Measurements from ENCODE around the gene SUFU. TPM values are rescaled to one million over a fixed set of nuclear protein-coding genes. Genes with fewer than 3 reads are reported as not detected.
"Not testable (repeated sequence)": the region's sequence is repeated elsewhere in the genome, so short reads cannot be mapped to it uniquely, and the experiment has no call there.

SUFU gene
- total RNA-seq, 1 donor from 2014 or later = 2.9 TPM

DNA sequence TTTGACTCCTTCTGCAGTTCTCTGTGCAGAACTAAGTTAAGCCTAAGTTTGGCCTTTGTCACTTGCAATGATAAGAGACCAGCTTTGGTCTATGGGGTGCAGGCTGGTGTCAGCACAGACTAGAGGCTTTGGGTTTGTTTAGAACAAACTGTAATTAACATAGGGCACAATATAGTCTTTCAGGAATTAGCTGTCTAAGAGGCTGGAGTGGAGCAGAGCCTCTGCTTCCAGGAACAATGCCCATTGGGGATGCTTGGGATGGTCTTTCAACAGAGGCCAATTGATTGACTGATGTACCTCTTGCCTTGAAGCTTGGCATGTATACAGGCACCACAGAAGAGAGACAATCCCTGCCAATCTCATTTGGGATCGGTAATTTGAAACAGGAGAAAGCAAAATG is 4.7 kb downstream of the SUFU start:
- no peak for FAIRE-seq
- no peak for DNase-seq (ENCODE audit: low spot score in 2 of 2)

DNA sequence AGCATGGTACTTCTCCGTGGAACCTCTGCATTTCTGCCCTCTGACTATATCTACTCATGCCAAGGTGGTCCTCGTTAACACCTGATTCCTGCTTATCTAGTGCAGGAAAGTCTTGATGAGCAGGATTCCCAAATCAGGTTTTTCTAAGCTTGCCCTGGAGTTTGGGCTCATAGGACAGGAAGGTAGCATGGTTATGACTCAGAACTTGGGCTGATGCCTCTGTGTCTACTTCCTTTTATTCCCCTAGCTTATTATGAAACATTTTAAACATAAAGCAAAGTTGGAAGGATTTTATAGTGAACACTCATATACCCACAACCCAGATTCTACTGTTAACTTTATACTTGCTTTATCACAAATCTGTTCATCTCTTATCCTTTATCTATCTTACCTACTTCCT is 5.6 kb downstream of the SUFU start:
- FAIRE-seq (no peak), DNase-seq (ENCODE audit: low spot score in 2 of 2) (no peak)

DNA sequence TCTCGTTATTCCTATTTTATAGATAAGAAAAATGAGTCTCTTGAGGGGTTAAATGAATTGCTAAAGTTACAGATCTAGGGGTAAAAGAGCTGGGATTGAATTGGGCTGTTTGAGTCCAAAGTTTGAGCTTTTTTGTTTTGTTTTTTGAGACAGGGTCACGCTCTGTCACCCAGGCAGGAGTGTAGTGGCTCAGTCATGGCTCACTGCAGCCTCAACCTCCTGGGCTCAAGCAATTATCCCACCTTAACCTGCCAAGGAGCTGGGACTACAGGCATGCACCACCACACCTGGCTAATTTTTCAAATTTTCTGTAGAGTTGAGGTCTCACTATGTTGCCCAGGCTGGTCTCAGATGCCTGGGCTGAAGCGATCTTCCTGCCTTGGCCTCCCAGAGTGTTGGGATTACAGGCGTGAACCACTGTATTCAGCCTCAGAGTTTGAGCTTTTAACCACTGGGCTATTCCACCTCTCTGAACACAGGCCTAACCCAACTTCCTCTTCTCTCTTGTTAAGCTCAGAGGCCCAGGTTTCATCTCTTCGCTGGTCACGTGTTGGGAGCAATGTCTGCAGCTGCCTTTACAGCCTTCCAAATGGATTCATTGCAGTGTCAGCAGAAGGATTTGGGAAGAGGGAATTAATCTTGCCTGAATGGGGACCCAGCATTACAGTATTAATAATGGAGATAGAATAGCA is 8.0 kb downstream of the SUFU start:
- no peak for DNase-seq (ENCODE audit: low spot score in 2 of 2)
- FAIRE-seq = no peak

DNA sequence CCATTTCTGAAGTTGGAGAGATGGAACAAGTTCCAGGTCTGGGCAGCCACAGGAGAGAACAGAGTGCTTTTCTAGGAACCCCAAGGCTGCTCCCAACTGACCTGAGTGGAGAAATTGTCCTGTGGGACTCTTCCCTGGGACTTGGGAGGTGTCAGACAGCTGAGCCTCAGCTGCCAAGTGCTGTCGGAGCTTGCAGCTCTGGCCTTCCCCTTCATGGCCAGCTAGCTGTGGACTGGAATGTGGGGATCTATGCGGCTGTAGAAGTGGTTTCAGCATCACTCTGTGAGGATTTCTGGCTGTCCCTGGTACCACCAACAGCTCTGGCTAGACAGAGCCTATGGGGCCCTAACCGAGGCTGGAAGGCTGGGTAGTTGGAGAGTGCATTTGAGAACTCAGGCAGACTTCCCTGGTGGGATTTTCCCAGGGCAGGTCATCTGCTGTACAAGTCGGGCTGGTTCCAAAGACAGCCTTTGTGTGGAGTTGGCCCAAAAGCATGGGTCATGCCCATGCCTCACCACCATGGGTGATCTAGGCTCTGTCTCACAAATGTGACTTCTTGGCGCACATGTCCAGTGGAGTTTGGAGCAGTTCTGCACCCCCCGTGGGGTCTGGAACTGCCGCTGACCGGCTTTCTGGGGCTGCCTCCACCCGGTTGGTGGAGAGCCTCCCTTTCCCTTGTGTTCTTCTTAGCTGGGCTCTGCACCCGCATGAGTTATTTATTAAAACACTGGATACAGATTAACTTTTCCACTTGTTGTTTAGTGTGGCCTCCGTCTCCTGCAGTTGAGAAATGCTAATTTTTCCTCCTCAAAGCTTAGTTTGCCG is 10.9 kb downstream of the SUFU start:
- FAIRE-seq (no peak), DNase-seq (ENCODE audit: low spot score in 2 of 2) (no peak)

DNA sequence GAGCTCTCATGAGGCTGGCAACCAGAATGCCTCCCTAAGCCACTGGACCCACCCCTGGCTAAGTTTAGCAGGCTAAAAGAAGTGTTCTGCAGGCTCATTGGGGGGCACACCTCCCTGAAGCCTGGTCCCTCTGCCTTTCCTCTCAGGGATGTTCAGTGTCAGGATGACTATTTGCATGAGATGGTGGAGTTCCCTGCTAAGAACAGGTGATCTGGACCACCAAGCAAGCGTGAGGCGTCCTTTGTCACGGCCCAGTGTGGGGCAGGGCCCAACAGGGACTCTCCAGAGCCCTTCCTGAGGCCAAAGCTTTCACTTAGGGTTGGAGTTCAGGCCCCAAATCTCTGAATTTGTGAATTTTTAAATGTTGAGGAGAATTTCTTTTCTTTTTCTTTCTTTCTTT is 12.0 kb downstream of the SUFU start:
- FAIRE-seq = no peak
- no peak for DNase-seq (ENCODE audit: low spot score in 2 of 2)

DNA sequence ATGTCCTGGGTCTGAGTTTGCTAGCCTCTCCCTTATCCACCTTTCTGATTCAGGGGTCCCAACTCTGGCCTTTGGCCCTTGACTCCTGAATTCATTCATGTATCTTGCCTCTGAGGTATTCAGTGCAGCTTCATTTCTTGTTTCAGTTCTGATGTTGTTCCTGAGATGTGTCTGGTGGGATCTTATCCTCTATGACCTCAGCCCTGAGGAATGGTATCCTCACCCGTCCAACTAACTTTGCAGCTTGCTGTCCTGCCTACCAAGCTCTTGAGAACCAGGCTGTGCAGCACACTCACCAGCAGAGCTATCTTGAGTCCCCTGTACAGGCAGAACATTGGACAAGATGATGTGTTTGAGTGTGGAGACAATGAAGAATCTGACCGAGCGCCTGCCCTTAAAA is 13.8 kb downstream of the SUFU start:
- DNase-seq (ENCODE audit: low spot score in 2 of 2) (no peak), FAIRE-seq (no peak)

DNA sequence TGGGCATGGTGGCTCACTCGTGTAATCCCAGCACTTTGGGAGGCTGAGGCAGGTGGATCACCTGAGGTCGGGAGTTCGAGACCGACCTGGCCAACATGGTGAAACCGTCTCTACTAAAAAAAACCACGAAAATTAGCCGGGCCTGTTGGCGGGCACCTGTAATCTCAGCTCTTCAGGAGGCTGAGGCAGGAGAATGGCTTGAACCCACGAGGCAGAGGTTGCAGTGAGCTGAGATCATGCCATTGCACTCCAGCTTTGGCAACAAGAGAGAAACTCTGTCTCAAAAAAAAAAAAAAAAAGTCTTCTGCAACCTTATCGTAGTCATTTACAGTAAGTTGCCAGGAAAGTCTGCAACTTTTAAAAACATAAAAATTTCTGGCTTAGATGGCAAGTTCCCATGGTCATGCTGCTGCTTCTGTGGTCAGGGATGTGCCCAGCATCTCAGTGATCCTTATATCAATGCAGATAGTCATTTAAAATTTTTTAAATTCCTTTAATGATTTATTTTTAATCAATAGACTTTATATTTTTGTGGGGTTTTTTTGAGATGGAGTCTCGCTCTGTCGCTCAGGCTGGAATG is 15.6 kb downstream of the SUFU start:
- DNase-seq (ENCODE audit: low spot score in 2 of 2) (no peak), FAIRE-seq (no peak)

DNA sequence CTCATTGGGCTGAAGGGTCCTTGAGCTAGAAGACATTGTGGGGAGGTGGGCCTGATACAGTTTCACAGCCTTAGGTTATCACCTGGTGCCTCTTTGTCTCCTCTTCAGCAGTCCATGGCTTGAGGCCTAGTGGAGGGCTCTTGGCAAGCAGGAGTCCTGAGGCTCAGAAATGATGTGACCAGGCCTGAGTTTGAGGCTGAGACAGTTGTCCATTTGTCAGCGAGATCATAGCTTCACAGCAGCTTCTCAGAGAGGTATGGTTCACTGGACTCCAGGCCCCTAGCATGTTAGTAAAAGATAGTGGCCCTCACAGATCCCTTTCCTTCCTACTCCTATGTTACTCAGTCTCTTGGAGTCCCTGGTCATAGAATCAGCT is 19.1 kb downstream of the SUFU start:
- DNase-seq (ENCODE audit: low spot score in 2 of 2) = no peak
- no peak for FAIRE-seq

DNA sequence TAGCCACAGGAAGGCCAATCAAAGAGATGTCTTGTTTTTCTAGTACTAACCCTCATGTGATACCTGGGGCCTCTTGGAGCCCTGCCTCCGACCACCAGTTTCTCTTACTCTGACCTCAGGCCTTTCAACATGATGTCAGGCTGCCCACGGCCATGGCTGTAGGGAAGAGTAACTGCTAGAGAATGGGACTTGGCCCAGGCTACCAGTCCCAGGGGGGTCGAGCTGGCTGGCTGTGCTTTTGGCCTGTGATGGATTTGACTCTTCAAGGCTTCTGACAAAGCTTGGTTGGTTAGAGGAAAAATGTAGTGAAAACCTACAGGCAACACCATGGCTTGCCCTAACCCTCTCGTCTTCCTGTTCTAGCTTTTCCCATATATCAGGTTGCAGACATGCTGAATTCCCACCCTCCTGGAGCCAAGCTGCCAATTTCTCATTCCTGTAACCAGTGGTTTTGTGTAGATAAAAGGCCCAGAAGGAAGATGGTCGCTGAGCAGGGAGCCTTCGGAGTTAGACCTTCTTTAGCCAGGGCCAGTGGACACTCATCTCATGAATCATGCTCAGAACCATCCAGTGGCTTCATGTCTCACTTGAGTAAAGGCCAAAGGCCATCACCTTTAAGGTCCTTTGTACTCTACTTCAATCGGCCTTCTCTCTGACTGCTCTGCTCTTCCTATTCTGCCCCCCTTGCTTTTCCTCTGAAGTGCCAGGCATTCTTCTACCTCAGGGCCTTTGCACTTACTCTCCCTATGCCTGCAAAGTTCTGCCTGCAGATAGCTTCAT is 19.7 kb downstream of the SUFU start:
- DNase-seq (ENCODE audit: low spot score in 2 of 2) (no peak), FAIRE-seq (no peak)

DNA sequence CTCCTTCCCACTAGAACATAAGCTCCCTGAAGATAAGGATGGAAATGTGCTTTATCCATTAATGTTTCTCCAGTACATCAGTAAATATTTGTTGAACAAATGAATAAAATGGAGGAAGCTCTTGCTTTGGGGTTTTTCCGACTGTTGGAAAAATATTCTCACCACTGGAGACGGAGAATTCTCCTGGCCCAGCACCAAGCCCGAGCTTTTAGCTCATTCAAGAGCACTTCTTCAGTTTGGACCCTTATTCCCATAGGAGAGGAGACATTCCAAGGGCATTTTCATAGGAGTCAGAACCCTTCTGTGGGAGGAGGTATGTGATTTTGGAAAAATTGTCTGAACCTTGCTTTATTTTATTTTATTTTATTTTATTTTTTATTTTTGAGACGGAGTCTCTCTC is 21.0 kb downstream of the SUFU start:
- DNase-seq (ENCODE audit: low spot score in 2 of 2) = no peak
- FAIRE-seq = no peak

DNA sequence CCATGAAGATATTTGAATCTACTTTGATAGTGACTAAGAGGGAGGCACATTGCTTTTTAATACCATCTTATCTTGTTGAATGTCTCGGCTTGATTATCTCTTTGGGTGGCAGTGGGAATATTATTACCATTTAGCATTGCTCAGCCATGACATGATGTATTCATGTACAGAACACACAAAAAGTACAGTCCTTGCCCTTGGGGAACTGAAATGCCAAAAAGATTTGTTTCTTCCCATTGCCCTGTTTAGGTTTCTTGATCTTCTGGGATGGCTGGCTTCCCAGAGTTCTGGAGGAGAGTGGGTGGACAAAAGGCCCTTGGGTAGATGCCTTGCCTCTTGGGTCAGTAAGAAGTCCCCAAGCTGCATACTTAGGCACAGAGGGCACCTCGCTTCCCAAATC is 23.8 kb downstream of the SUFU start:
- FAIRE-seq (no peak), DNase-seq (ENCODE audit: low spot score in 2 of 2) (no peak)

DNA sequence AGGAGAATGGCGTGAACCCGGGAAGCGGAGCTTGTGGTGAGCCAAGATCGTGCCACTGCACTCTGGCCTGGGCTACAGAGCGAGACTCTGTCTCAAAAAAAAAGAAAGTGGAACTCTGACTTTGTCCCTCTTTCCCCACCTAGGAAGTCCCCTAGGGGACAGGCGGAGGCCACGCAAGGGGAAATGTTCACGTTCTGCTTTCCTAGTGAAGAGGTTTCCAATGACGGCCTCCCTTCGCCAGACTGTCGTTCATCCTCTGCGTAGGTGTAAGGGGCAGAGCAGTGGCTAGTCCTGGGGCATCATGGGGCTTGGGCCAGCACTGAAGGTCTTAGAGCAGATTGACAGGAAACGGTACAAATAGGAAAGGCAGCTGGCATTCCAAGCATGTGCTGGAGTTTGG is 30.6 kb downstream of the SUFU start:
- FAIRE-seq (no peak), DNase-seq (ENCODE audit: low spot score in 2 of 2) (no peak)

DNA sequence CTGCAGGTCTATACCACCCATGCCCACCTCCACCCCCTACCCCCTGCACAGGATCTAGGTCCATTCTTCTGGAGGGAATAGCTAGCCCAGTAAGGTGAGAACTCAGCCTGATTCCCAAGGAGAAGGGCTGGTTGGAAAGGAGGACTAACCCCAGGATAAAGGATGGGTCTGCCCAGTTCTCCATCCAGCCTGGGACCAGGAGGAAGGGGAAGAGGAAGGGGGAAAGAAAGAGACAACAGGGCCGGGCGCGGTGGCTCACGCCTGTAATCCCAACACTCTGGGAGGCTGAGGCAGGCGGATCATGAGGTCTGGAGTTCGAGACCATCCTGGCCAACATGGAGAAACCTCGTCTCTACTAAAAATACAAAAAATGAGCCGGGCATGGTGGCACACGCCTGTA is 31.2 kb downstream of the SUFU start:
- FAIRE-seq; DNase-seq (ENCODE audit: low spot score in 2 of 2): not testable (repeated sequence)

DNA sequence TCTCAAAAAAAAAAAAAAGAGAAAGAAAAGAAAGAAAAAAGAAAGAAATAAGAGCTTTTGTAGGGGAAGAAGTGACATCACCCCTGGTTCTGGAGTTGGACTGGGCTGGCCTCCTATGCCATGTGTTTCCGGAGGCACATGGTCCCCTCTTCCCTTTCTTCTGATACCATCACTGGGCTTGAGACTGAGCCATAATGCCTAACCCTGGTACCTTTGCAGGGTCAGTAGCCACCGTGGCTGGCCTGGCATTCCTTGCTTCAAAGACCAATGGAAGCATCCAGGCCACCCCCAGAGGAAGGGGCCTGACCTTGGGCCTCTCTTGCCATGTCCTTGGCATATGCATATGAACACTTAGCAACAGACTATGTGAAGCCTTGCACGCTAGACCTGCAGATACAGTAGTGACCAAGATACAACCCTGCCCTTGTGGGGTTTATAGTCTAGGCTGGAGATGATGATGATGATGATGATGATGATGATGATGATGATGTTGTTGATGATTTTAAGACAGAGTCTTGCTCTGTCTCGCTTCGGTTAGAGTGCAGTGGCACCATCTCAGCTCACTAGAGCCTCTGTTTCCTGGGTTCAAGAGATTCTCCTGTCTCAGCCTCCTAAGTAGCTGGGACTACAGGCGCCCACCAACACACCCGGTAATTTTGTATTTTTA is 31.8 kb downstream of the SUFU start:
- no peak for FAIRE-seq

DNA sequence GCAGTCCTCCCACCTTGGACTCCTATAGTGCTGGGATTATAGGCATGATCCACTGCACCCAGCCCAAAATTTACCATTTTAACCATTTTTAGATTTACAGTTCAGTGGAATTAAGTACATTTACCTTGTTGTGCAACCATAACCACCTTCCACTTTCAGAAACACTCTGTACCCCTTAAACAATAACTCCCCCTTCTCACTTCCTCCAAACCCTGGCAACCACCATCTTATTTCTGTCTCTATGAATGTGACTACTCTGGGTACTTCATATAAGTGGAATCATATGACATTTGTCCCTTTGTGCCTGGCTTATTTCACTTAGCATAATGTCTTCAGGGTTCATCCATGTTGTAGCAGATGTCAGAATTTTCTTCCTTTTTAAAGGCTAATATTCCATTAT is 33.6 kb downstream of the SUFU start:
- DNase-seq (ENCODE audit: low spot score in 2 of 2) (no peak), FAIRE-seq (no peak)

More for the DNA sequence above, 31.8 kb downstream of the SUFU start:
- no peak for DNase-seq (ENCODE audit: low spot score in 2 of 2)

DNA sequence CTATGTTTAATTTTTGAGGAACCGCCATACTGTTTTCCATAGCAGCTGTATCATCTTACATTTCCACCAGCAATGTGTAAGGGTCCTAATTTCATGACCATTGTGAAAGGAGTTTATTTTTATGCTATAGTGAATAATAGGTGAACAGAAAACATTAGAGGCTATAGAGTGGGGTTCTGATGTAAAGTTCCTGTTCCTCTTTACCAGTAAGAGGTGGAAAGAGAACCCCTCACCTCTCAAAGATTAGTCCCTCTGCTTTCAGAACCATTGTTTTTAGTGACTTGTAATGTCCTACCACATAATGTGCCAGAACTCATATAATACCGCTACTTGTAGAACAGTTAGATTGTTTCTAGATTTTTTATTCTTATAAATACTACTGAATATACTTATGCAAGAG is 34.2 kb downstream of the SUFU start:
- FAIRE-seq (no peak), DNase-seq (ENCODE audit: low spot score in 2 of 2) (no peak)

DNA sequence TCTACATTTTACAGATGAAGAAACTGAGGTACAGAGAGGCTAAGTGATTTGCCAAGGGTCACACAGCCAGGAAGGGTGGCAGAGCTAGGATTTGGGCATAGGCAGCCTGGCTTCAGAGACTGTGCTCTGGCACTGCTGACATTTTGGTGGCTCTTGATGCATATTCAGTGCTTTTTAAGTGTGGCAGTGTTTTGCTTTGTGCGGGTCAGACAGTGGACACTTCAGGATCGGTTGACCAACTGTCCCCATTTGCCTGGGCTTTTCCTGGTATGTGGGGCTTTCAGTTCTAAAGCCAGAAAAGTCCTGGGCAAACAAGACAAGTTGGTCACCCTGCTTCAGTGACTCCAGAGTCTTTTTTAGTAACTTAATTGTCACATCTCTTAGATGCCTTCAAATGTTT is 35.0 kb downstream of the SUFU start:
- FAIRE-seq = no peak

DNA sequence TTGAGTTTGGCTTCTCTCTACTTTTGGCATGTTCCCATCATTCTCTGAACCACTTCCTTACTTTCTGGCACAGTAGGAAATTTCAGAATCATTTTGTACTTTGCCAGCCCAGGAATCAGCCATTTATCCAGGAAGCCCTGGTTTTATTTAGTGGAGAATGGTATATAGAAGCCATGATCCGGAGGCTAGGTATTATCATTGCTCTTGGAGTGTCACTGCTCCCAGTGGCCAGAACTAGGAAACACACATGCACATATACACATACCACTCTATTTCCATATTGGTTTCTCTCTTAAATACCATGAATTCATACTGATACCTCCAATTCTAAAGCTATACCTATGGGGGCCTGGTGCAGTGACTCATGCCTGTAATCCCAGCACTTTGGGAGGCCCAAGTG is 36.3 kb downstream of the SUFU start:
- DNase-seq (ENCODE audit: low spot score in 2 of 2) = no peak
- no peak for FAIRE-seq

More for the DNA sequence above, 35.0 kb downstream of the SUFU start:
- DNase-seq (ENCODE audit: low spot score in 2 of 2) = no peak

DNA sequence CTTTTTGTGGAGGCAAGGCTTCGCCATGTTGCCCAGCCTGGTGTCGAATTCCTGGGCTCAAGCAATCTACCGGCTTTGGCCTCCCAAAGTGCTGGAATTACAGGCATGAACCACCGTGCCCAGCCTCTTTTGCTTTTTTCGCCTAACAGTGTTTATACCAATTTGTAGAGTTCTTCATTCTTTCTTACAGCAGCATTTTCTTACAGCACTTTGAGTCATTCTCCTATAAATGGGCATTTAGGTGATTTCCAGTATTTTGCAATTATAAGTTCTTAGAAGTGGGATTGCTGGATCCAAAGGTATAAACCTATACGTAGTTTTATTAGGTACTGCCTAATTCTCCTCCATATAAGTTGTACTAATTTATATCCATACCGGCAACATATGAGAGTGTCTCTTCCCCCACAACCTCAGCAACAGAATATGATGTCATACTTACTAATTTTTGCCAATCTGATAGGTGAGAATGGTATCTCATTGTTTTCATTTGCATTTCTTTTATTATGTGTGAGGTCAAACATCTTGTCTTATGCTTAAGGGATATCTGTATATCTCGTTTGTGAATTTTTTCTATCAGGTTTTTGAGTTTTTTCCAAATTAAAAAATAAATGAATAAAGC is 39.1 kb downstream of the SUFU start:
- DNase-seq (ENCODE audit: low spot score in 2 of 2) (no peak), FAIRE-seq (no peak)

DNA sequence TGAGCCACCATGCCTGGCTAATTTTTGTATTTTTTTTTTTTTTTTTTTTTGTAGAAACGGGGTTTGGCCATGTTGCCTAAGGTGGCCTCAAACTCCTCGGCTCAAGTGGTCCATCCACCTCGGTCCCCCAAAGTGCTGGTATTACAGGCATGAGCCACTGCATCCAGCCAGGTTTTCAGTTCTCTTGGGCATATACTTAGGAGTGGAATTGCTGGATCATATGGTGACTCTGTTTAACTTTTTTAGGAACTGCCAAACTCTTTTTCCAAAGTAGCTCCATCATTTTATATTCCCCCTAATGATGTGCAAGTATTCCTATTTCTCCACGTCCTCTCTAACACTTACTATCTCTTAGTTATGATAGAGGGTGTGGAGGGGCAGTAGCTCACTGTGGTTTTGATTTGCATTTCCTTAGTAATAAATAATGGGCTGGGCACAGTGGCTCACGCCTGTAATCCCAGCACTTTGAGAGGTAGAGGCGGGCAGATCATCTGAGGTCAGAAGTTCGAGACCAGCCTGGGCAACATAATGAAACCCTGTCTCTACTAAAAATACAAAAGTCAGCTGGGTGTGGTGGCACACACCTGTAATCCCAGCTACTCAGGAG is 41.6 kb downstream of the SUFU start:
- FAIRE-seq (no peak), DNase-seq (ENCODE audit: low spot score in 2 of 2) (no peak)
